ENCODE data around the gene PIGR.

PIGR gene

GRCh38 chr1:206883876-206884275 is 62.4 kb downstream of the PIGR start:
- no peak for DNase-seq (ENCODE audit: low read depth)
- no peak for TF ChIP-seq CTCF (IDR thresholded peaks at IDR 0.05; ENCODE audit: control insufficient read depth, extremely low read depth, insufficient read depth)
- no peak overlapping the region for H3K4me3 ChIP-seq (ENCODE audit: low read depth, low read length)

DNA sequence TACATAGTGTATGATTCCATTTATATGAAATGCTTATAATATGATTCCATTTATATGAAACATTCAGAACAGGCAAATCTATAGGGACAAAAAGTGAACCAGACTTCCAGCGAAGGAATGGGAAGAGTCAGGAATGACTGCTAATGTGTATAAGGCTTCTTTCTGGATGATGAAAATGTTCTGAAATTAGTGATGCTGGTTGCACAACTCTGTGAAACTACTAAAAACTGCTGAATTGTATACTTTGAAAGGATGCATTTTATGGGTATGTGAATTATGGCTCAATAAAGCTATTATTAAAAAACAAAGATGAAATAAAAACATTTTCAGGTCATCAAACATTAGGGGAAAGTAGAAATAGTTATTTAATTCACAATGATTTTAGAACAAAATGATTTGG is 63.1 kb downstream of the PIGR start:
- DNase-seq (ENCODE audit: low read depth), result no peak
- no peak for TF ChIP-seq CTCF (IDR thresholded peaks at IDR 0.05; ENCODE audit: control insufficient read depth, extremely low read depth, insufficient read depth)
- H3K4me3 ChIP-seq (ENCODE audit: low read depth, low read length), result no peak overlapping the region

DNA sequence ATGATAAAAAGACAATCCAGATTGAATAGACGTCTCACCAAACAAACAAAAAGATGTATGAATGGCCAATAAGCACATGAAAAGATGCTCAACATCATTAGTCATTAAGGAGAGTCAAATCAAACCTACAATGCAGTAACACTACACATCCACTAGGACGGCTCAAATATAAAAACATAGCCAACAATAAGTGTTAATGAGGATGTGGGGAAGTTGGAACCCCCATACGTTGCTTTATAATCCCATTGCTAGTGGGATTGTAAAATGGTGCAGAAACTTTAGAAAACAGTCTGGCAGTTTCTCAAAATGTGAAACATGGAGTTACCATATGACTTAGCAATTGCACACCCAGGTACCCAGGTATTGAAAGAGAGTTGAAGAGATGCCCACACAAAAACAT is 63.7 kb downstream of the PIGR start:
- no peak for TF ChIP-seq CTCF (IDR thresholded peaks at IDR 0.05; ENCODE audit: control insufficient read depth, extremely low read depth, insufficient read depth)
- H3K4me3 ChIP-seq (ENCODE audit: low read depth, low read length), result no peak overlapping the region
- no peak for DNase-seq (ENCODE audit: low read depth)

- no peak for TF ChIP-seq CTCF (IDR thresholded peaks at IDR 0.05; ENCODE audit: control insufficient read depth, extremely low read depth, insufficient read depth)
- H3K4me3 ChIP-seq (ENCODE audit: low read depth, low read length), result no peak overlapping the region
- DNase-seq (ENCODE audit: low read depth), result no peak
Observed at GRCh38 chr1:206880314-206880713, 66.0 kb downstream of the PIGR start.

All from LNCaP clone FGC (cell line).